ENCODE data around the gene RHOJ.

DNA sequence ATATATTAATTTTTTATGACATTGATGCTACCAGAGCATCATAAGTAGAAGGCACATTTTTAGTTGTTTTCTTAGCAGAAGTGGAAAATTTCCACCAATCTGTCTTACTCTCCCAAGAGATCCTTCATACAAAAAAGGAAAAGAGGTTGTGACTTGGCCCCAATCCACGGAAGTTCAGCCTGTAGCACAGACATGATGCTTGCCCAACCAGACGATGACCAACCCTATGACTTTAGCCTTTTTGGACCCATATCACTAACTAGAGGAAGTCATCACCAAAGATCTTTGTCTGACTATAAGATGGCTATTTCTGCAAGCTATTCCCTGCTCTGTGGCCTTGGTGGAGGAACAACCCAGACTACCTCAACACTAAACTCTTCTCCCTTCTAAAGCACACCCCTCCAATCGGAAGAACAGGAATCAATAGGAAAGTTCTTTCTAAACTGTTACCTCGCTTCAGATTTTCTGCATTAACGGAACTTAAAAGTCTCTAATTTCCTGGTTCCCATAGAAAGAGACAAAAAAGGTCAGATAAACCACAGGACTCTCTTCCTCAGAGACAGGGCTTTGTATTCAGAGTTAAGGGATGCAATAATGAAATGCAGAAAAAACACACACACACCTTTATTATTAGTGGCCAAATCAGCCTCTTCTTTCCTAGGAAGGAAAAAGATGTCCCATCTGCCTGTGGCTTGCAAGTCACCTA lies 4.1 kb upstream of the RHOJ start:
- TF ChIP-seq, protein P1, sequence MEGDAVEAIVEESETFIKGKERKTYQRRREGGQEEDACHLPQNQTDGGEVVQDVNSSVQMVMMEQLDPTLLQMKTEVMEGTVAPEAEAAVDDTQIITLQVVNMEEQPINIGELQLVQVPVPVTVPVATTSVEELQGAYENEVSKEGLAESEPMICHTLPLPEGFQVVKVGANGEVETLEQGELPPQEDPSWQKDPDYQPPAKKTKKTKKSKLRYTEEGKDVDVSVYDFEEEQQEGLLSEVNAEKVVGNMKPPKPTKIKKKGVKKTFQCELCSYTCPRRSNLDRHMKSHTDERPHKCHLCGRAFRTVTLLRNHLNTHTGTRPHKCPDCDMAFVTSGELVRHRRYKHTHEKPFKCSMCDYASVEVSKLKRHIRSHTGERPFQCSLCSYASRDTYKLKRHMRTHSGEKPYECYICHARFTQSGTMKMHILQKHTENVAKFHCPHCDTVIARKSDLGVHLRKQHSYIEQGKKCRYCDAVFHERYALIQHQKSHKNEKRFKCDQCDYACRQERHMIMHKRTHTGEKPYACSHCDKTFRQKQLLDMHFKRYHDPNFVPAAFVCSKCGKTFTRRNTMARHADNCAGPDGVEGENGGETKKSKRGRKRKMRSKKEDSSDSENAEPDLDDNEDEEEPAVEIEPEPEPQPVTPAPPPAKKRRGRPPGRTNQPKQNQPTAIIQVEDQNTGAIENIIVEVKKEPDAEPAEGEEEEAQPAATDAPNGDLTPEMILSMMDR (conservative IDR thresholded peaks at IDR 0.05; ENCODE audit: low read depth in 2 of 2): no peak
- TF ChIP-seq REST (IDR thresholded peaks at IDR 0.05; ENCODE audit: unreplicated experiment) (no peak), EZH2 (IDR thresholded peaks at IDR 0.05; ENCODE audit: low read depth, unreplicated experiment) (no peak), POLR2AphosphoS5 (IDR thresholded peaks at IDR 0.05; ENCODE audit: low read depth) (no peak)
